Fibroblast of peridontal ligament (primary cell): Measurements from ENCODE around the gene FZD1.
A peak's percentile ranks its signal among the peaks of the same experiment; 100 is the strongest.

ENCODE experiments used
- DNase-seq: peaks from one replicate; pipeline ENCODE4 v3.0.0-alpha.2; 2010; ENCODE audit errors: extremely low read depth

Gene FZD1

GRCh38 chr7:91264046-91264923, at the start of gene FZD1:
Gene FZD1, plus strand, starts transcription at chr7:91264433. Its CDS starts 448 bp downstream, at chr7:91264881.
- DNase-seq = peak; percentile 98

DNA sequence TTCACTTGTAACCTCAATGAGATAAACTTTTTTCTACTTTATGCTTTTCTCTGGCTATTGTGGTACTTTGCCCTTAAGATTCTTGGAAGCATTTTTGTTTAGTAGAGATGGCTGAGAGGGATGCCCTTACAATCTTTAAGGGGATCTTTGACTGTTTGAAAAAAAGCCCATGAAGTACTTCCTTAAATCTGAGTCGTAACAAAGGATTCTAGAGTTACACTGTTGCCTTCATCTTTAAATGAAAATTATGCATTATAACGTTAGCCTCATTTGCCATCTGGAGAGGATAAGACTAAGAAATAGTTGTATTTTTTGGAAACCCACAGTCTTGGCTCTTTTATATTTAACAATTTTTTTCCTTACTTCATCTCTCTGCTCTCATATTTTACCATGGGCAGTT, 37.8 kb upstream of the FZD1 start:
- peak; percentile 74 for DNase-seq

DNA sequence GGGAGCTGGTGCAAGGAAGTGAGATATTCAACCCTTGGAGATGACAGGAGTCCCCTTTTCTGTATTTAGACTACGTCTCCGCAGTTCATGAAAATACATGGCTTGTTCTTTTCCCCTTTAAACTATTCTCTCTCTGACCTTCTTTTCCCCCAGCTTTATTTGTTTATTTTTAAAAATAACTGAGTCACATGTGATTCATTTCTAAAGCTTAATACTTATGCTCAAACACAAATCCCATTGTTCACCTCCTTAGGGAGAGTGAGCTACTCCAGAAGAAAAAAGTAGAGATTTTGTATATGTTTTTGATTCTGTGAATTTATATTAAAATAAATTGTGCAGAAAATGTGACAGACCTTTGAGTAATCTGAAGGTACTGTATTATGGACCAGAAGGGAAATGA, 35.9 kb upstream of the FZD1 start:
- peak; percentile 49 for DNase-seq

DNA sequence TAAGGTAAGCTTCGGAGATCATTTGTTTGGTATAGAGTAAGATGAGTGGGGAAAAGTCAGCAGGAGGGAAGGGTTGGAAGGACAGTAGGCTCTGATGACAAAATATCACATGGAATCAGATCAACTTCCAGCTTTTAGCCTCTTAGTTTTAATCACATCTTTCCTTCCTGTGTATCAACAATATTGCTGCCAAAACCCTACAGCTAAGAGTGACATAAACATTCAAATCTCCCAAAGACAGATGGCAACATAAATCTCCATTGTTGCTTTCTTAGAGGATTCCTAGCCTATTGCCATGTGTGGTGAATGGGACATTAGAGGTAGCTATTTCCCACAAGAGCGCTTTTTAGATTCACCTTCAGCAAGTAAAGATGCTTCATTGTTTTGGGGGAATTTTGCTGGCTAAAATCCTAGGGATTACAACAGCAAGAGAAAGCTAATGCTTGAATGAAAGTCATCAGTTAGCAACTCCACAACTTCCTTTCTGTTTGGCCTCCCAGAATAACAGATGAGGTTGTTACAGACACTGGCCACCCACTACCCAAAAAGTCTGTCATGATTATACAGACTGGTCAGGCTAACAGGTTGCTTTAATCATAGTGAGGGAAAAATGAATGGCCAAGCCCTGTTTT, 35.2 kb upstream of the FZD1 start:
- peak; percentile 46 for DNase-seq

DNA sequence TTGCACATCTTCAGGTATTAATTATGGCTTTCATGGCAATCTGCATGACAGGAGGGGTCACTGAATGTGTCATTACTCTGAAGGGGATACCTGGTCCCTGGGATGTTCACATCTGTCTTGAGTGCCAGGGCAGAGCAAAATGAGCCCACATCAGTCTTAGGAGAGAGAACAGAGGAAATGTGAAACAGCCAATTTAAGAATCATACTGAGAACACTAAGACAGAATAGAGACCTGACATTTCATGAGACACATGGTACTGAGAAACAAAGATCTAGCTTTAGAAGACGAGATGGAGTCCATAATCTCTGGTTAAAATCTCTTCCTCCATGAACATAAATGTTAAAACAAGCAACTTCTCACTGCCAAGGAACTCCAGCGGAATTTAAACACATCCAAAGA, 34.1 kb upstream of the FZD1 start:
- no peak for DNase-seq

GRCh38 chr7:91230503-91230902, 33.7 kb upstream of the FZD1 start:
- DNase-seq = no peak

- DNase-seq = no peak
Observed at GRCh38 chr7:91233212-91233611, 31.0 kb upstream of the FZD1 start.

DNA sequence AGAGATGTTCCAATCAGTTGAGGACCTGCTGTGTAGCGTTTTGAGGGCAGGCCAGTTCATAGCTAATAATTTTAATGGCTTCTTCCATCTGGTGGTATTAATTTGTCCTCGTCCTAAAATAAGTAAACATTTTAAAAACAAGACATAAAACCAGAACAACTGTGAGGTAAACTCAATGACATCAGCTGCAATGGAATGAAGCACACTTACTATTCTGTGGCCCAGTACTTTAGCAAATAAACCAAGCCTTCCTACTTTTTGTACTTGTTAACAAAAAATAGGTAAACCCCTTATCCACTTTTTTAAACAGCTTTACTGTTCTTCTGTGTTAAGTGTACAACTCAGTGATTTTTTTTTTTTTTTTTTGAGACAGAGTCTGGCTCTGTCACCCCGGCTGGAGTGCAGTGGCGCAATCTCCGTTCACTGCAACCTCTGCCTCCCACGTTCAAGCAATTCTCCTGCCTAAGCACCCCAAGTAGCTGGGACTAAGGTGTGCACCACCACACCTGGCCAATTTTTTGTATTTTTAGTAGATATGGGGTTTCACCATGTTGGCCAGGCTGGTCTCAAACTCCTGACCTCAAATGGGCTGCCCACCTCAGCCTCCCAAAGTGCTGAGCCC, 28.9 kb upstream of the FZD1 start:
- DNase-seq = no peak

- peak; percentile 75 for DNase-seq
Observed at GRCh38 chr7:91239171-91239604, 25.0 kb upstream of the FZD1 start.

DNA sequence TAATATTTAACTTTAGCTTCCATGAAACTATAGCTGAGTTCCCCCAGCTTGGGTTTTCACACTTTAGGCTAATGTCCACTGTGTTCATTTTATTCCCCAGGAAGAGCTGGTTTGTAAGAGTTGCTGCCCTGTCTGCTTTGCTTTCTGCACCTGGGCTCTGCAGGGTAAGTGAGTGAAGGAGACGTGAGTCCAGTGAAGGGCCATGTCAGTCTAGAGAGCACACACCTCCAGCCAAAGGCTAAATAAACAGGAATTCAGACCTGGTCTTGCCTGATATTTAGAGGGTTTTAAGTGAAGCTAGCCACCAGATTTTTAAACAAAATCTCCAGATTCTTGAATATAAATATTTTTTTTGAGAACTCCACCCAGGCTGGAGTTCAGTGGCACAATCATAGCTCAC, 24.5 kb upstream of the FZD1 start:
- DNase-seq = no peak

GRCh38 chr7:91240376-91240941, 23.8 kb upstream of the FZD1 start:
- DNase-seq = peak; percentile 91

DNA sequence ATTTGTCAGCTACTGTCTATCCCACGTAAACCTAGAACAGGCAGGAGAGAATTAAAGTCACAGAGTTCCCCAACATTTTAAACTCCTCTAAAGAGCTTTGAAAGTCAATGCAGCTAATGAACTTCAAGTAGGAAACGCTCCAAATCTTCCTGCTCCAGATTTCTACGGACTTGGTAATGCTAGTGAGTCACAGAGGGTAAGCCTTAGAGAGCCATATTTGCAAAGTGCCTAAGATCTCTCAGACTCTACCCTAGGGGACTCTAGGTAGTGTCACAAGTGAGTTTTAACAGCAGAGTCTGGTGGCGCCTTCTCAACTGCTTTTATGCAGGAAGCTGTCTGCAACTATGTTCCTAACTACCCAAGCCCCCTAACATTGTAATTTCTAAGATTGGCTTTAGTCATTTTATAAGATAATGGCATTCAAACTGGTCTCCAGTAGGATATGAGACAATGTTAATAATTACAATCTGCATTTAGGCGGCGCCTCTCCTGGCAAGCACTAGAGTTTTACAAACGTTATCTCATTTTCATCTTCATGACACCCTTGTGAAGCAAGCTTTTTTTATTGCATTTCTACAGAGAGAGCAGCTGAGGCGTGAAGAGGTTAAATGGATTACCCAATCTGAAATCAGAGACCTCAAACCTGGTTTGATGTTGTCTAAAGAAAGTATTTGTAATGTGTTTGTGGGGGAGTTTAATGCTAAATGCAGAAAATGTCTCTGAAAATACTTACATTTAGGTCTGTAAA, 22.0 kb upstream of the FZD1 start:
- DNase-seq = peak; percentile 64

DNA sequence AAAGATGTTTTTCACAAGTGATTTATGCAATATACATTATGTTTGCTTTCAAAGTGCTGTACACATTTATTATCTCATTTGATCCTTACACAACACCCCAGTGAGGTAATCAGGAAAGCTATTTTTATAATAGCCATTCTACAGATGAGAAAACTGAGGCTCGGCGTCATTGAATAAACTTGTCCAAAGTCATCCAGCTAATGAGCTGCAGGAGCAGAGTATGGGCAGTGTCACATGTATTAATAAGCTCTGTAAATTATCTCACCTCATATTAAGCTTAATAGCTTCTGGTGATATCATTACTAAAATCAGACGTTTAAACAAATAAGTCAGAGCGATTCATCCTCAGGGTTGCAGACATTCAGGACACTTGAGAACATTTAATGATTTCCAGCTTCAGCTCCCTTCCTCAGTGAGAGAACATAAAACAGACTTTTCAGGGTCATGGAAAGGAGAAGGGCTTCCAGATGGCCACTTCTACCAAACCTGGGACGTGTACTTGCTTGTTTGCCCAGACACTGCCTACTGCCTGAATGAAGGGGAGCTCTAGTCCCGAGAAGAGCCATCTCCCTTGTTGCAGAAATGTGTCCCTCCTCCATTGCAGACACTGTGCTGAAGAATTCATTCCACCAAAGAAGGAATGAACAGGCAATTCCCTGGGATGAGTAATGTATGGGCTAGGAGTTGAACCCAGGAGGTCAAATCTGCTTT, 20.5 kb upstream of the FZD1 start:
- peak; percentile 64 for DNase-seq

DNA sequence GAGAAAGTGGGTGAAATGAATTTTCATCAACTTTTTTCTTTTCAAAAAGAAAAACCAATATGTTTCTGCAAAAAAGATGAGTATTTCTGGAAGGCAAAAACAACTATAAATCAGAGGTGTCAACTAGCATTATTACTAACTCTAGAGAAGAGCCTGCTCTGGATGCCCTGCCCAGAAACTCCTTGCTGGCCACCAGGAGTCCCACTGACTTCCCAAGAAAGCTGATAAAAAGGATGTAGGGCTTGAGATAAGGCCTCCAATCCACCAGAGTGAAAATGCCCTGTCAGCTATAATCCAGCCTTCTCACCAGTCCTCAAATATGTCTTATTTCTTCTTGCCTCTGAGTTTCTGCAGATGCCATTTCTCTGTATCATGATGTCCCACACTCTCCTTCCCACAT, 16.7 kb upstream of the FZD1 start:
- DNase-seq = no peak

DNA sequence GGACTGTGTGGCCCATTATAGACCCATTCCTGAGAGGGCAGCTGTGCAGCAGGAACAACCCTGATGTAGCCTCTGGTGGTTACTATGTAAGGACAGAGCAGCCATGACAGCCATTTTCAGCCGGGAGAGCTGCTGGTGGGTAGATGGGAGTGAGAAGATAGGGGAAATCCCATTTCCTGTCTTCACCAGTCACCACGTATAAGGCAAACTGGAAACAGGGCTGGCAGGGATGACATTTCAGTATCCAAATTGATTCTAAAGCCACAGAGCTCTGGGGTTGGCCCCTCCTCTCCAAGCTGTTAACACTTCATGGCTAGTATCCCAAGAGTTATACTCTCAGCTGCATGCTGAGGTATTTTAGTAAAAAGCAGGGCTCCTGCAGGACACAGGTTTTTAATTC, 15.2 kb upstream of the FZD1 start:
- DNase-seq = peak; percentile 61

- DNase-seq = peak; percentile 73
Observed at GRCh38 chr7:91249506-91250233, 14.6 kb upstream of the FZD1 start.

GRCh38 chr7:91250706-91251105, 13.5 kb upstream of the FZD1 start:
- DNase-seq = no peak

GRCh38 chr7:91251877-91252276, 12.4 kb upstream of the FZD1 start:
- DNase-seq = peak; percentile 43

- DNase-seq = no peak
Observed at GRCh38 chr7:91263384-91264045, 718 bp upstream of the FZD1 start.
